Measurements from ENCODE around the gene TBK1. TPM values are rescaled to one million over a fixed set of nuclear protein-coding genes. Genes with fewer than 3 reads are reported as not detected.

Gene TBK1
- total and polyA plus RNA-seq, 9 of the 15 experiments (the other 6 are each of a cell fraction or from before 2014, with no cell fraction given), result 20.4 to 42.0 (median 27.8) TPM

DNA sequence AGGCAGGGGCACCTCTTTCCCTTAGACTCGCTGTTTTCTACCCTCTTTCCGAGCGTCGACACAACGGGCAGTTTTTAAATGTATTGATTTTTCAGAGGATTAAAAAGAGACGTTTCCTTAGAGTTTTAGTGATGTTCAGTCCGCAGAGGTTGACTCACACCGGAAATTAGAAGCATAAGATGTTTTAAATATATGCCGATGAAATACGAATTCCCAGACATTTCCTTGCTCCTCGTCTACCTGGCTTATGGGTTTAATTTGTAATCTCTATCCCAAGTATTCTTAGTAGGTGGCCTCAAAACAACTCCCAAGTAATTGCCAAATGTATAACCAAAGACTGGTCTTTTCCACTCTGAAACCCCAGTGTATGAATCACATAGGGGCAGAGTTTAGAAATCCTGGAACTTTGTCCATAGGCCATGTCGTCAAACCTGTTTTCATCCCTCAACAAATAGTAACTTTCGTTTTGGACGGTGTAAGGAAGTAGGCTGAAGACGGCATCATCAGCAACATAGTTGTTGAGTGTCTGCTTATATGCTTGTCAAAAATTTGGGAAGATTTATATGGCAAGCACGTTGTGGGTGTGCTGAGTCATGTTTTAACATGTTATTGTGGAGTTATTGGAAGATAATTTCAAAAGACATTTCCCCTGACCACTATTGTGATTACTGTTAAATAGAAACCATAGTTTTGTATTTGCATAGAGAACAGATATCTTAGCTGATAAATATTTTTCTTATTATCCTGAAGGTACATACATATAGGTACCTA lies 824 bp downstream of the TBK1 start (continued):
- TF ChIP-seq JUND (IDR thresholded peaks at IDR 0.05; ENCODE audit: borderline replicate concordance, low read depth, low read length) (peak; percentile 55), JUND (tag; IDR thresholded peaks at IDR 0.05; ENCODE audit: borderline replicate concordance, low read depth, low read length) (peak; percentile 37; the same call in 1 of the 3 replicates), CREM (IDR thresholded peaks at IDR 0.05; ENCODE audit: low read depth) (peak; percentile 69), FOXJ2 (tag; IDR thresholded peaks at IDR 0.05) (no peak), LEF1 (IDR thresholded peaks at IDR 0.05) (peak; percentile 71), ZNF282 (CRISPR knock-in tag; IDR thresholded peaks at IDR 0.05) (no peak), SNRNP70 (optimal IDR thresholded peaks at IDR 0.05; ENCODE audit: low read depth, low read length) (no peak), EHMT2 (IDR thresholded peaks at IDR 0.05) (no peak), GTF2A2 (tag; IDR thresholded peaks at IDR 0.05) (no peak), RREB1 (CRISPR knock-in tag; IDR thresholded peaks at IDR 0.05) (no peak)
- TF ChIP-seq, protein P1, sequence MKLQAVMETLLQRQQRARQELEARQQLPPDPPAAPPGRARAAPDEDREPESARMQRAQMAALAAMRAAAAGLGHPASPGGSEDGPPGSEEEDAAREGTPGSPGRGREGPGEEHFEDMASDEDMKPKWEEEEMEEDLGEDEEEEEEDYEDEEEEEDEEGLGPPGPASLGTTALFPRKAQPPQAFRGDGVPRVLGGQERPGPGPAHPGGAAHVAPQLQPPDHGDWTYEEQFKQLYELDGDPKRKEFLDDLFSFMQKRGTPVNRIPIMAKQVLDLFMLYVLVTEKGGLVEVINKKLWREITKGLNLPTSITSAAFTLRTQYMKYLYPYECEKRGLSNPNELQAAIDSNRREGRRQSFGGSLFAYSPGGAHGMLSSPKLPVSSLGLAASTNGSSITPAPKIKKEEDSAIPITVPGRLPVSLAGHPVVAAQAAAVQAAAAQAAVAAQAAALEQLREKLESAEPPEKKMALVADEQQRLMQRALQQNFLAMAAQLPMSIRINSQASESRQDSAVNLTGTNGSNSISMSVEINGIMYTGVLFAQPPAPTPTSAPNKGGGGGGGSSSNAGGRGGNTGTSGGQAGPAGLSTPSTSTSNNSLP (IDR thresholded peaks at IDR 0.05; ENCODE audit: borderline replicate concordance, low read depth, low read length), result peak; percentile 37; the same call in 1 of the 2 replicates
- TF ChIP-seq, protein P2, sequence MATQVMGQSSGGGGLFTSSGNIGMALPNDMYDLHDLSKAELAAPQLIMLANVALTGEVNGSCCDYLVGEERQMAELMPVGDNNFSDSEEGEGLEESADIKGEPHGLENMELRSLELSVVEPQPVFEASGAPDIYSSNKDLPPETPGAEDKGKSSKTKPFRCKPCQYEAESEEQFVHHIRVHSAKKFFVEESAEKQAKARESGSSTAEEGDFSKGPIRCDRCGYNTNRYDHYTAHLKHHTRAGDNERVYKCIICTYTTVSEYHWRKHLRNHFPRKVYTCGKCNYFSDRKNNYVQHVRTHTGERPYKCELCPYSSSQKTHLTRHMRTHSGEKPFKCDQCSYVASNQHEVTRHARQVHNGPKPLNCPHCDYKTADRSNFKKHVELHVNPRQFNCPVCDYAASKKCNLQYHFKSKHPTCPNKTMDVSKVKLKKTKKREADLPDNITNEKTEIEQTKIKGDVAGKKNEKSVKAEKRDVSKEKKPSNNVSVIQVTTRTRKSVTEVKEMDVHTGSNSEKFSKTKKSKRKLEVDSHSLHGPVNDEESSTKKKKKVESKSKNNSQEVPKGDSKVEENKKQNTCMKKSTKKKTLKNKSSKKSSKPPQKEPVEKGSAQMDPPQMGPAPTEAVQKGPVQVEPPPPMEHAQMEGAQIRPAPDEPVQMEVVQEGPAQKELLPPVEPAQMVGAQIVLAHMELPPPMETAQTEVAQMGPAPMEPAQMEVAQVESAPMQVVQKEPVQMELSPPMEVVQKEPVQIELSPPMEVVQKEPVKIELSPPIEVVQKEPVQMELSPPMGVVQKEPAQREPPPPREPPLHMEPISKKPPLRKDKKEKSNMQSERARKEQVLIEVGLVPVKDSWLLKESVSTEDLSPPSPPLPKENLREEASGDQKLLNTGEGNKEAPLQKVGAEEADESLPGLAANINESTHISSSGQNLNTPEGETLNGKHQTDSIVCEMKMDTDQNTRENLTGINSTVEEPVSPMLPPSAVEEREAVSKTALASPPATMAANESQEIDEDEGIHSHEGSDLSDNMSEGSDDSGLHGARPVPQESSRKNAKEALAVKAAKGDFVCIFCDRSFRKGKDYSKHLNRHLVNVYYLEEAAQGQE (IDR thresholded peaks at IDR 0.05; ENCODE audit: borderline replicate concordance), result no peak
- TF ChIP-seq, protein P2 (CRISPR knock-in tag; IDR thresholded peaks at IDR 0.05; ENCODE audit: low read depth), result no peak
